DOHH2 (cell line): Measurements from ENCODE around the gene SF1.

ENCODE experiments used
- EZH2phosphoT487 ChIP-seq: fragments of 200-600 bp; sonication (generic); IDR thresholded peaks from 2 replicates; pipeline ENCODE4 v1.6.1; 2017; ENCODE audit warnings: borderline replicate concordance, mild to moderate bottlenecking, antibody characterized with exemption, low read length, moderate library complexity, mixed read lengths
- TF ChIP-seq, protein P1 (sequence below): fragments of 200-600 bp; sonication (generic); IDR thresholded peaks from one replicate; pipeline ENCODE4 v1.5.1; 2014; ENCODE audit warnings: antibody characterized with exemption, mild to moderate bottlenecking, low read depth, low read length; ENCODE audit not compliant: poor library complexity, severe bottlenecking

- TF ChIP-seq, protein P1, sequence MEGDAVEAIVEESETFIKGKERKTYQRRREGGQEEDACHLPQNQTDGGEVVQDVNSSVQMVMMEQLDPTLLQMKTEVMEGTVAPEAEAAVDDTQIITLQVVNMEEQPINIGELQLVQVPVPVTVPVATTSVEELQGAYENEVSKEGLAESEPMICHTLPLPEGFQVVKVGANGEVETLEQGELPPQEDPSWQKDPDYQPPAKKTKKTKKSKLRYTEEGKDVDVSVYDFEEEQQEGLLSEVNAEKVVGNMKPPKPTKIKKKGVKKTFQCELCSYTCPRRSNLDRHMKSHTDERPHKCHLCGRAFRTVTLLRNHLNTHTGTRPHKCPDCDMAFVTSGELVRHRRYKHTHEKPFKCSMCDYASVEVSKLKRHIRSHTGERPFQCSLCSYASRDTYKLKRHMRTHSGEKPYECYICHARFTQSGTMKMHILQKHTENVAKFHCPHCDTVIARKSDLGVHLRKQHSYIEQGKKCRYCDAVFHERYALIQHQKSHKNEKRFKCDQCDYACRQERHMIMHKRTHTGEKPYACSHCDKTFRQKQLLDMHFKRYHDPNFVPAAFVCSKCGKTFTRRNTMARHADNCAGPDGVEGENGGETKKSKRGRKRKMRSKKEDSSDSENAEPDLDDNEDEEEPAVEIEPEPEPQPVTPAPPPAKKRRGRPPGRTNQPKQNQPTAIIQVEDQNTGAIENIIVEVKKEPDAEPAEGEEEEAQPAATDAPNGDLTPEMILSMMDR: no peak
- TF ChIP-seq EZH2phosphoT487: no peak
Measured at GRCh38 chr11:64796757-64797541, 18.6 kb upstream of the SF1 start.
